BE2C (cell line): ENCODE results near the gene LCE1C.

ENCODE experiments used
- DNase-seq: peaks from one replicate; pipeline ENCODE4 v3.0.0-alpha.2; 2020
- H3K27me3 ChIP-seq: fragments of 250-450 bp; sonication (Bioruptor Pico); 2 replicates; pipeline ENCODE4 v1.5.1; 2020; ENCODE audit warnings: mild to moderate bottlenecking
- H3K36me3 ChIP-seq: fragments of 250-450 bp; sonication (Bioruptor Pico); 2 replicates; pipeline ENCODE4 v1.5.1; 2020; ENCODE audit warnings: mild to moderate bottlenecking
- H3K4me1 ChIP-seq: fragments of 250-450 bp; sonication (Bioruptor Pico); 2 replicates; pipeline ENCODE4 v1.5.1; 2020
- H3K4me3 ChIP-seq: 2 replicates; pipeline ENCODE4 v1.5.1; 2011; ENCODE audit warnings: low read depth, low read length
- H3K9me3 ChIP-seq: fragments of 250-450 bp; sonication (Bioruptor Pico); 2 replicates; pipeline ENCODE4 v1.5.1; 2020
- CTCF ChIP-seq: IDR thresholded peaks from 2 replicates; pipeline ENCODE4 v1.5.1; 2012; ENCODE audit warnings: mild to moderate bottlenecking, low read depth, low read length

LCE1C gene

GRCh38 chr1:152795686-152796085, 10.8 kb downstream of the LCE1C start:
- TF ChIP-seq CTCF, result no peak
- no peaks in the 10 kb centered on the region for H3K36me3 ChIP-seq
- no peak for DNase-seq

GRCh38 chr1:152786077-152786476, 20.4 kb downstream of the LCE1C start, which contains the start of gene LCE1E:
LCE1E (plus strand) TSS chr1:152786257; CDS start chr1:152787300, 1,043 bp downstream.
- TF ChIP-seq CTCF, result no peak
- Histone ChIP-seq H3K36me3 (no peaks in the 10 kb centered on the region), H3K9me3 (no peaks in the 10 kb centered on the region), H3K4me3 (no peak within 1 kb of the TSS), H3K27me3 (no peaks in the 10 kb centered on the region), H3K4me1 (no peaks in the 10 kb centered on the region)
- DNase-seq, result no peak

More at GRCh38 chr1:152795686-152796085, 10.8 kb downstream of the LCE1C start:
- no peaks in the 10 kb centered on the region for H3K4me1 ChIP-seq
- H3K9me3 ChIP-seq, result no peaks in the 10 kb centered on the region
- no peaks in the 10 kb centered on the region for H3K27me3 ChIP-seq
- H3K4me3 ChIP-seq, result no peak overlapping the region

DNA sequence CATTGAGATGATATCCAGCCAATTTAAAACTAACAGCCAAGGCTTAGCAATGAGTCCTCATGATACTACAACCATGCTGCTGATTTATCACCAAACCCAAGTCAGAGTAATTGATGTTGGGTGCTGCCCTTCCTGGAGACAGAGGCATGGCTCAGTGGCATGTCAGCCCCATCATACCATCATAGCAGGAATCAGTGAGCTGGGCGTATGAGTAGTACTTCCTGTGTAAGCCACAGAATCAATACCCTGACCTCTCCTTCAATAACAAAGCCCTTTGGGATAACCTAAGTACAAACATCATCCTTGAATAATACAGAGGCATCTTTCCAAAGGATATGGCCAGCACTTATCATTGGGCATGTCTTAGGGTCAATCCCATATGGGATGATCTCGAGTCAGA, 23.4 kb downstream of the LCE1C start:
- H3K36me3 ChIP-seq, result no peaks in the 10 kb centered on the region
- no peak for DNase-seq
- H3K4me3 ChIP-seq, result no peak overlapping the region
- no peaks in the 10 kb centered on the region for H3K27me3 ChIP-seq
- H3K9me3 ChIP-seq, result no peaks in the 10 kb centered on the region
- no peaks in the 10 kb centered on the region for H3K4me1 ChIP-seq
- no peak for TF ChIP-seq CTCF

DNA sequence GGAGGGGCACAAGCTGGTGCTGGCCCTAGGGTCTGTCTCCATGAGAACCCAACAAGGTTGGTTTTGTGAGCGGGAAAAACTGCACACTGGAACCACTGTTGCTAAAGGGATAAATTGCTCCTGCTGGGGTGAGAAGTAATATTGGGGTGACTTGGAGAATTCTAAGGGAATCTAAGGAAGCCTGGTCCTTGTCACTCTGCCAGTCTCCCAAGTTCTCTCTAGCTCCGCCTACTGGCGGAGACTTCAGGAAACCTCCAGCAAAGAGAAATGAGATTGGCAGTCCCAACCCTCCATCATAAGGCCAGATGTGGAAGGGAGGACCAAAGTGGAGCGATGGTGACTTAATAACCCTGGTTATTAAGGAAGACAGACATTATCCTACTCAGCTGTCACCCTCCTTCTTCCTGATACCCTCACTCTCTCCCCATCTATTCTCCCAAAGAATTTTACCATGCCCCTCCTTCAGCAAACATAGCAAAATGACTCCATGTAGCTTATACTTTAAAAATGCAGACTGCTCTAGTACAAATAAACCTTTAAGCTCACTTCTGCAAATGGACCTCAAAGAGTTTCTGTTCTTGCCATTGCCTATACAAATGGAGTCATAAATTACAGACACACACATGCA, 28.8 kb downstream of the LCE1C start:
- Histone ChIP-seq H3K9me3 (no peaks in the 10 kb centered on the region), H3K36me3 (no peaks in the 10 kb centered on the region), H3K4me3 (no peak overlapping the region), H3K27me3 (no peaks in the 10 kb centered on the region), H3K4me1 (no peaks in the 10 kb centered on the region)
- TF ChIP-seq CTCF, result peak; percentile 61
- peak; percentile 47 for DNase-seq

- Histone ChIP-seq H3K4me1 (no peaks in the 10 kb centered on the region), H3K4me3 (no peak overlapping the region), H3K36me3 (no peaks in the 10 kb centered on the region), H3K27me3 (no peaks in the 10 kb centered on the region), H3K9me3 (no peaks in the 10 kb centered on the region)
- TF ChIP-seq CTCF, result no peak
- no peak for DNase-seq
Observed at GRCh38 chr1:152776361-152776760, 30.1 kb downstream of the LCE1C start.

GRCh38 chr1:152774875-152775274, 31.6 kb downstream of the LCE1C start, which contains the start of gene LCE1F:
LCE1F (plus strand) TSS chr1:152775140; CDS start chr1:152776372, 1,232 bp downstream.
- H3K27me3 ChIP-seq, result no peaks in the 10 kb centered on the region
- no peak for DNase-seq
- H3K9me3 ChIP-seq, result no peaks in the 10 kb centered on the region
- H3K4me3 ChIP-seq, result no peak within 1 kb of the TSS
- no peaks in the 10 kb centered on the region for H3K4me1 ChIP-seq
- H3K36me3 ChIP-seq, result no peaks in the 10 kb centered on the region
- TF ChIP-seq CTCF, result no peak
